Activated CD8-positive, alpha-beta memory T cell treated with anti-CD3 and anti-CD28 coated beads, Interleukin-2, amount 10 ng/mL, durations not matched to agents 7 days and 5 days (primary cell): ENCODE measurements around the gene PIK3R5. TPM values are rescaled to one million over a fixed set of nuclear protein-coding genes. Genes with fewer than 3 reads are reported as not detected.
"Not testable (repeated sequence)": the region's sequence is repeated elsewhere in the genome, so short reads cannot be mapped to it uniquely, and the experiment has no call there.

Experiments used
- ATAC-seq: fragments of 150-1000 bp; cut with Tn5 transposase; one replicate; pipeline ENCODE4 v1.10.0; 2021; ENCODE audit warnings: moderate library complexity
- CTCF ChIA-PET: fragments of 350-600 bp; sonication (Branson Sonifier 250); formaldehyde crosslinking; loops from one replicate; lab custom pipeline; 2021; ENCODE audit warnings: antibody characterized with exemption; lab: Charles Lee
- DNase-seq: peaks from one replicate; pipeline ENCODE4 v3.0.0-alpha.2; 2020
- H3K27ac Mint-ChIP-seq: one replicate; pipeline ENCODE4 v1.8.0; 2021; ENCODE audit warnings: mild to moderate bottlenecking, mixed read lengths
- H3K27me3 Mint-ChIP-seq: one replicate; pipeline ENCODE4 v1.8.0; 2021; ENCODE audit warnings: mixed read lengths
- H3K36me3 Mint-ChIP-seq: one replicate; pipeline ENCODE4 v1.8.0; 2021; ENCODE audit warnings: mild to moderate bottlenecking, mixed read lengths
- H3K4me1 Mint-ChIP-seq: one replicate; pipeline ENCODE4 v1.8.0; 2021; ENCODE audit warnings: mixed read lengths
- H3K4me3 Mint-ChIP-seq: one replicate; pipeline ENCODE4 v1.8.0; 2021; ENCODE audit warnings: mild to moderate bottlenecking, moderate library complexity, mixed read lengths
- H3K9me3 Mint-ChIP-seq: one replicate; pipeline ENCODE4 v1.8.0; 2022; ENCODE audit warnings: low read depth, mixed read lengths
- total RNA-seq, 2 experiments: library from RNA; stranded (reverse); gene quantifications; one replicate each; pipeline ENCODE4 v1.2.3, GENCODE V29; 2021

Gene PIK3R5
- total RNA-seq, 2 experiments from 2014 or later, result 48.9 to 51.2 TPM

GRCh38 chr17:9002227-9002605 is 36.7 kb upstream of the PIK3R5 start:
- DNase-seq (no peak), ATAC-seq (no peak)
- Mint-ChIP-seq H3K9me3 (no peaks in the 10 kb centered on the region), H3K4me3 (peak overlapping the region; percentile 28), H3K4me1 (peaks cover 9% of the 10 kb centered on the region), H3K36me3 (no peaks in the 10 kb centered on the region), H3K27ac (no peak overlapping the region), H3K27me3 (peaks cover 75% of the 10 kb centered on the region)
- CTCF ChIA-PET, result no interaction called here

- Mint-ChIP-seq H3K27ac (no peak overlapping the region), H3K4me3 (no peak overlapping the region), H3K27me3 (peaks cover 69% of the 10 kb centered on the region), H3K4me1 (peaks cover 9% of the 10 kb centered on the region), H3K9me3 (no peaks in the 10 kb centered on the region), H3K36me3 (no peaks in the 10 kb centered on the region)
- DNase-seq (no peak), ATAC-seq (no peak)
- CTCF ChIA-PET, result no interaction called here
Measured at GRCh38 chr17:9001559-9001958, 36.1 kb upstream of the PIK3R5 start.

- no peak overlapping the region for H3K4me3 Mint-ChIP-seq
- no peak overlapping the region for H3K27ac Mint-ChIP-seq
Measured at GRCh38 chr17:8997994-8998628, 32.6 kb upstream of the PIK3R5 start.

DNA sequence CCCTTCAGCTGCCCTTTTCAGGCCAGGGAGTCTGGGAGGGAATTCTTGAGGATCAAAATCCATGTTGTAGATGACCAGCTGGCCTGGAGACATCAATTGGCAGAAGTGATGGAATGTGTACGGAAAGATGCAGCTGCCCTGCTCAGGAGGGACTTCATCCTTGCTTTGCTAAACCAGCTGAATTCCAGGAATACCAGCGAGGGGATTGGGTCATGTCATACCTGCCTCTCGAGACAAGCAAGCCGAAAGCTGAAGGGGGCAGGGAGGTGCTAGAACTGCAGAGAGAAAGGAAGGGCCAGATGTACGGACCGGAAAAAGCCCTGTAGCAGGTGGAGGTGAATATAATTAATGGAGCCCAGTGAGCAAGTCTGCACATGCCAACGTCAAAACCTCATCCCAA is 30.2 kb upstream of the PIK3R5 start:
- H3K9me3 Mint-ChIP-seq, result no peaks in the 10 kb centered on the region
- CTCF ChIA-PET, result interaction anchor here (1.0 to 2.0 kb wide), 11 partner anchors 10 to 526 kb away, joined by 3 to 10 read pairs (median 4); partner anchors contain the start of genes MFSD6L and PIK3R5
- H3K4me1 Mint-ChIP-seq, result peaks cover 6% of the 10 kb centered on the region
- H3K4me3 Mint-ChIP-seq, result no peak overlapping the region
- H3K27me3 Mint-ChIP-seq, result peaks cover 23% of the 10 kb centered on the region
- H3K36me3 Mint-ChIP-seq, result no peaks in the 10 kb centered on the region
- ATAC-seq (no peak), DNase-seq (no peak)
- H3K27ac Mint-ChIP-seq, result no peak overlapping the region

More at GRCh38 chr17:8997994-8998628, 32.6 kb upstream of the PIK3R5 start:
- ATAC-seq (peak; percentile 72), DNase-seq (peak; percentile 83)
- Mint-ChIP-seq H3K36me3 (no peaks in the 10 kb centered on the region), H3K27me3 (peaks cover 38% of the 10 kb centered on the region), H3K4me1 (peaks cover 7% of the 10 kb centered on the region), H3K9me3 (no peaks in the 10 kb centered on the region)
- CTCF ChIA-PET, result interaction anchor here (0.6 to 2.6 kb wide), 44 partner anchors 8 to 616 kb away, joined by 3 to 10 read pairs (median 4); partner anchors contain the start of genes PIK3R5 and PIK3R6

DNA sequence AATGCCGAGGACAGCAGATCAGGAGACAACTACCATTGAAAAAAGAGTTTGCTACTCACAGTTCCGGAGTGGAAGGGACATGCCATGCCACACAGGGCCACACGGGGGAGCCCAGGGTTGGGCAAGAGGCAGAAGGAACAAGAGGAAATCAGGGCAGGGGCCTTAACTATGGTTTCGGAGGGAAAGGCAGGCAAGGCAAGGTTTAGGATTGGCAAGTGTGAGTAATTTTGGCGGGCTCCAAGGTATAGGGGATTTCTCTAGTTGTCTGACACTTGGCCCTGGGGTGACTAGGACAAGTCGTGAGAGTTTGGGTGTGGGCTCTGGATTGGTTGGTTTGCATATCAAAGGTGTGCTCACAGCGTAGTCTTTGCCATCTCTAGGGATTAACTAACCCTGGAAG is 28.8 kb upstream of the PIK3R5 start:
- Mint-ChIP-seq H3K4me1 (peaks cover 6% of the 10 kb centered on the region), H3K27me3 (peaks cover 12% of the 10 kb centered on the region), H3K27ac (no peak overlapping the region), H3K36me3 (no peaks in the 10 kb centered on the region), H3K4me3 (no peak overlapping the region), H3K9me3 (no peaks in the 10 kb centered on the region)
- CTCF ChIA-PET, result interaction anchor here (0.7 to 1.4 kb wide), 9 partner anchors 96 to 1732 kb away, joined by 3 to 4 read pairs (median 3); no protein-coding TSS in a partner anchor
- DNase-seq (peak; percentile 80), ATAC-seq (peak; percentile 72)

- Mint-ChIP-seq H3K4me3 (no peak overlapping the region), H3K9me3 (no peaks in the 10 kb centered on the region), H3K27me3 (peaks cover 3% of the 10 kb centered on the region), H3K36me3 (peaks cover 1% of the 10 kb centered on the region), H3K27ac (no peak overlapping the region), H3K4me1 (peaks cover 6% of the 10 kb centered on the region)
- DNase-seq (peak; percentile 74), ATAC-seq (peak; percentile 55)
- CTCF ChIA-PET, result no interaction called here
Measured at GRCh38 chr17:8991514-8992285, 26.2 kb upstream of the PIK3R5 start.

DNA sequence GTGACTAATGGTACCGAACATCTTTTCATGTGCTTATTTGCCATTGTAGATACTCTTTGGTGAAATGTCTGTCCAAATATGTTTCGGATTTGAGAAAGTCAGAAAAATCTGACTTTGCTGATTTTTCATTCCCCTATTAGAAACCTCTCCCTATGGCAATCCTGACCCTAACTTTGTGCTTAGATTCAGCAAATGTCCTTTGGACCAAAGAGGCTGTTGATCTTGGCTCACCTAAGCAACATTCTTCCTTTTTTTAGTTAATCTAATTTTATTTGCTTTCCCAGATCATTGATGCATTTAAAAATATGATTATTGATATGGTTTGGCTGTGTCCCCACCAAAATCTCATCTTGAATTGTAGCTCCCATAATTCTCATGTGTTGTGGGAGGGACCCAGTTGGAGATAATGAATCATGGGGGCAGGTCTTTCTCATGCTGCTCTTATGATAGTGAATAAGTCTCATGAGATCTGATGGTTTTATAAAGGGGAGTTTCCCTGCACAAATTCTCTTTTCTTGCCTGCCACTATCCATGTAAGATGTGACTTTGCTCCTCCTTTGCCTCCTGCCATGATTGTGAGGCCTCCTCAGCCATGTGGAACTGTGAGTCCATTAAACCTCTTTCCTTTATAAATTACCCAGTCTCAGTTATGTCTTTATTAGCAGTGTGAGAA is 22.9 kb upstream of the PIK3R5 start:
- H3K9me3 Mint-ChIP-seq, DNase-seq, CTCF ChIA-PET, ATAC-seq, H3K4me3 Mint-ChIP-seq, H3K27me3 Mint-ChIP-seq, H3K27ac Mint-ChIP-seq, H3K36me3 Mint-ChIP-seq: not testable (repeated sequence)
- peaks cover 19% of the 10 kb centered on the region for H3K4me1 Mint-ChIP-seq

GRCh38 chr17:8986295-8986694 is 20.8 kb upstream of the PIK3R5 start:
- no peak overlapping the region for H3K27ac Mint-ChIP-seq
- CTCF ChIA-PET, result interaction anchor here (0.7 to 2.2 kb wide), 2 partner anchors 10 to 11 kb away, joined by 3 to 10 read pairs; no protein-coding TSS in a partner anchor

GRCh38 chr17:8985054-8985701 is 19.7 kb upstream of the PIK3R5 start:
- H3K4me1 Mint-ChIP-seq, result peaks cover 12% of the 10 kb centered on the region
- H3K4me3 Mint-ChIP-seq, result no peak overlapping the region
- no peak overlapping the region for H3K27ac Mint-ChIP-seq
- CTCF ChIA-PET, result interaction anchor here (1.0 to 2.2 kb wide), 3 partner anchors 11 to 85 kb away, joined by 3 to 10 read pairs (median 10); no protein-coding TSS in a partner anchor
- DNase-seq (no peak), ATAC-seq (no peak)
- no peaks in the 10 kb centered on the region for H3K27me3 Mint-ChIP-seq
- H3K9me3 Mint-ChIP-seq, result peaks cover 5% of the 10 kb centered on the region
- H3K36me3 Mint-ChIP-seq, result peaks cover 9% of the 10 kb centered on the region

More at GRCh38 chr17:8986295-8986694, 20.8 kb upstream of the PIK3R5 start:
- no peak overlapping the region for H3K4me3 Mint-ChIP-seq
- DNase-seq (no peak), ATAC-seq (no peak)
- peaks cover 9% of the 10 kb centered on the region for H3K36me3 Mint-ChIP-seq
- peaks cover 5% of the 10 kb centered on the region for H3K9me3 Mint-ChIP-seq
- H3K27me3 Mint-ChIP-seq, result peaks cover under 1% of the 10 kb centered on the region
- H3K4me1 Mint-ChIP-seq, result peaks cover 13% of the 10 kb centered on the region

GRCh38 chr17:8984225-8984624 is 18.7 kb upstream of the PIK3R5 start:
- ATAC-seq, H3K27me3 Mint-ChIP-seq, H3K9me3 Mint-ChIP-seq, DNase-seq, H3K36me3 Mint-ChIP-seq, H3K27ac Mint-ChIP-seq, H3K4me3 Mint-ChIP-seq, CTCF ChIA-PET: not testable (repeated sequence)
- peaks cover 16% of the 10 kb centered on the region for H3K4me1 Mint-ChIP-seq

- peaks cover 5% of the 10 kb centered on the region for H3K9me3 Mint-ChIP-seq
- ATAC-seq, result no peak
- CTCF ChIA-PET, result interaction anchor here (1.5 to 1.8 kb wide), 2 partner anchors 17 to 235 kb away, joined by 5 to 6 read pairs; no protein-coding TSS in a partner anchor
- H3K36me3 Mint-ChIP-seq, result peaks cover 7% of the 10 kb centered on the region
- H3K4me3 Mint-ChIP-seq, result no peak overlapping the region
- peaks cover 7% of the 10 kb centered on the region for H3K27me3 Mint-ChIP-seq
- peaks cover 16% of the 10 kb centered on the region for H3K4me1 Mint-ChIP-seq
- no peak overlapping the region for H3K27ac Mint-ChIP-seq
- DNase-seq, result no peak
Measured at GRCh38 chr17:8981443-8981842, 15.9 kb upstream of the PIK3R5 start.

DNA sequence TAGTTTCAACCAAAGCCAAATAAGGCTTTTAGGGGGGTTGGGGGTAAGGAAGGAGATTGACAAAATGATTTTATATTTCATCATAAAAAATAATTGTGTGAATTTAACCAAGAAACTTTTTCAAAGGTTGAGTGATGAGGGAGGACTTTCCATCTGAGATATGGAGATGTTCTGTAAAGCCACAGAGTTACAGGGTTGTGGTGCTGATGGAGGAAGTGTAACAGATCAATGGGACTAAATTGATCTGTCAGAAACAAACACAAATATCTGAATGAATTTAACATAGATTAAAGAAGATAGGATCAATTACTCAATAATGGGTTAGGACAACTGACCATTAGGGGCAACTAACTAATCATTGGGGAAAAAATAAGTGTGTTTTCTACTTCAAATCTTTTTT is 14.2 kb upstream of the PIK3R5 start:
- CTCF ChIA-PET, result no interaction called here
- H3K4me3 Mint-ChIP-seq, result no peak overlapping the region

More for the DNA sequence above, 14.2 kb upstream of the PIK3R5 start:
- no peak for DNase-seq
- H3K4me1 Mint-ChIP-seq, result peaks cover 5% of the 10 kb centered on the region
- H3K36me3 Mint-ChIP-seq, result peaks cover 1% of the 10 kb centered on the region
- H3K9me3 Mint-ChIP-seq, result no peaks in the 10 kb centered on the region
- no peak for ATAC-seq
- H3K27me3 Mint-ChIP-seq, result peaks cover 7% of the 10 kb centered on the region
- no peak overlapping the region for H3K27ac Mint-ChIP-seq
